HepG2 (cell line): ENCODE data around the gene NRN1L. TPM values are rescaled to one million over a fixed set of nuclear protein-coding genes. Genes with fewer than 3 reads are reported as not detected.
A peak's percentile ranks its signal among the peaks of the same experiment; 100 is the strongest.

Experiments
- CBFB ChIP-seq: sonication (generic); formaldehyde crosslinking; IDR thresholded peaks from 2 replicates; pipeline ENCODE4 v1.4.0; 2020; ENCODE audit warnings: missing genetic modification reagents
- CHCHD3 ChIP-seq: sonication (generic); formaldehyde crosslinking; IDR thresholded peaks from 2 replicates; pipeline ENCODE4 v1.8.0; 2022; ENCODE audit warnings: mild to moderate bottlenecking, missing genetic modification reagents, moderate library complexity
- GLI4 ChIP-seq: sonication (generic); formaldehyde crosslinking; IDR thresholded peaks from 2 replicates; pipeline ENCODE4 v1.5.1; 2020; ENCODE audit warnings: missing genetic modification reagents, mild to moderate bottlenecking, moderate library complexity, borderline replicate concordance
- HES4 ChIP-seq: sonication (generic); formaldehyde crosslinking; IDR thresholded peaks from 2 replicates; pipeline ENCODE4 v1.9.0; 2021; ENCODE audit warnings: mild to moderate bottlenecking, missing genetic modification reagents, borderline replicate concordance
- HOXA7 ChIP-seq: sonication (generic); formaldehyde crosslinking; IDR thresholded peaks from 2 replicates; pipeline ENCODE4 v1.8.1; 2022; ENCODE audit warnings: mild to moderate bottlenecking, missing genetic modification reagents, moderate library complexity
- MTF1 ChIP-seq: sonication (generic); formaldehyde crosslinking; IDR thresholded peaks from 2 replicates; pipeline ENCODE4 v1.5.0; 2020; ENCODE audit warnings: missing genetic modification reagents
- NR2F2 ChIP-seq: IDR thresholded peaks from 2 replicates; pipeline ENCODE4 v1.6.1; 2012; ENCODE audit warnings: low read depth, inconsistent platforms, borderline replicate concordance
- SAP130 ChIP-seq: IDR thresholded peaks from 2 replicates; pipeline ENCODE4 v1.6.1; 2016; ENCODE audit warnings: low read depth
- SNRNP70 ChIP-seq: fragments of 200-400 bp; formaldehyde crosslinking; IDR thresholded peaks from 2 replicates; pipeline ENCODE4 v1.6.1; 2017; ENCODE audit warnings: mild to moderate bottlenecking, low read depth, low read length, moderate library complexity
- XRCC5 ChIP-seq: fragments of 200-400 bp; formaldehyde crosslinking; optimal IDR thresholded peaks from 2 replicates; pipeline ENCODE3; 2017; ENCODE audit warnings: mild to moderate bottlenecking, low read length
- ZBTB25 ChIP-seq: IDR thresholded peaks from 2 replicates; pipeline ENCODE4 v1.6.1; 2018; ENCODE audit warnings: missing genetic modification reagents
- ZMYM2 ChIP-seq: sonication (generic); formaldehyde crosslinking; IDR thresholded peaks from 2 replicates; pipeline ENCODE4 v1.8.0; 2022; ENCODE audit warnings: mild to moderate bottlenecking, missing genetic modification reagents
- ZNF124 ChIP-seq: sonication (generic); formaldehyde crosslinking; IDR thresholded peaks from 2 replicates; pipeline ENCODE4 v1.4.0; 2020; ENCODE audit warnings: missing genetic modification reagents
- ZNF17 ChIP-seq: sonication (generic); formaldehyde crosslinking; IDR thresholded peaks from 2 replicates; pipeline ENCODE4 v1.5.0; 2020; ENCODE audit warnings: mild to moderate bottlenecking, missing genetic modification reagents
- ZNF205 ChIP-seq: IDR thresholded peaks from 2 replicates; pipeline ENCODE4 v1.6.1; 2018; ENCODE audit warnings: missing biosample characterization, missing genetic modification reagents
- ZNF224 ChIP-seq: sonication (generic); formaldehyde crosslinking; IDR thresholded peaks from 2 replicates; pipeline ENCODE4 v1.5.0; 2020; ENCODE audit warnings: mild to moderate bottlenecking, missing genetic modification reagents
- ZNF468 ChIP-seq: sonication (generic); formaldehyde crosslinking; IDR thresholded peaks from 2 replicates; pipeline ENCODE4 v1.8.0; 2022; ENCODE audit warnings: mild to moderate bottlenecking, moderate library complexity, missing genetic modification reagents
- ZNF639 ChIP-seq: conservative IDR thresholded peaks from 2 replicates; pipeline ENCODE4 v1.6.1; 2018; ENCODE audit warnings: missing genetic modification reagents
- ZNF746 ChIP-seq: sonication (generic); formaldehyde crosslinking; IDR thresholded peaks from 2 replicates; pipeline ENCODE4 v1.8.0; 2022; ENCODE audit warnings: mild to moderate bottlenecking, missing genetic modification reagents
- ZNF780A ChIP-seq: sonication (generic); formaldehyde crosslinking; IDR thresholded peaks from 2 replicates; pipeline ENCODE4 v1.8.0; 2022; ENCODE audit warnings: mild to moderate bottlenecking, missing genetic modification reagents, moderate library complexity
- polyA plus RNA-seq, 8 experiments: library from polyadenylated mRNA; depleted of rRNA in 3 of 8; stranded (reverse) in 7 of 8; unstranded in 1 of 8; fragments of >200 nt; fragmentation: Illumina TruSeq in 4 of 8; extraction: Trizol in 4 of 8; gene quantifications; 2 replicates each; pipeline versions ENCODE4 v1.2.1 to v1.2.3, GENCODE V29; 2011 to 2016; ENCODE audit warnings: low read depth in 4 of 8, missing spikeins in 1 of 8, mixed read lengths in 1 of 8; ENCODE audit not compliant: insufficient read depth in 1 of 8
- total RNA-seq, 5 experiments: library from RNA; depleted of rRNA; stranded (reverse); fragments of >200 nt; fragmentation: Illumina TruSeq; extraction: Trizol; gene quantifications; 2 replicates each; pipeline ENCODE4 v1.2.3, GENCODE V29; 2016; ENCODE audit warnings: low read depth in 1 of 5
- TF ChIP-seq, protein P1 (sequence below): sonication (generic); formaldehyde crosslinking; IDR thresholded peaks from 2 replicates; pipeline ENCODE4 v1.4.0; 2020; ENCODE audit warnings: mild to moderate bottlenecking, missing genetic modification reagents
- TF ChIP-seq, protein P2 (sequence below): sonication (generic); formaldehyde crosslinking; IDR thresholded peaks from 2 replicates; pipeline ENCODE4 v1.8.1; 2023; ENCODE audit warnings: mild to moderate bottlenecking, moderate library complexity, missing genetic modification reagents
- TF ChIP-seq, protein P3 (sequence below): IDR thresholded peaks from 2 replicates; pipeline ENCODE4 v1.6.1; 2016; ENCODE audit warnings: missing biosample characterization, missing genetic modification reagents, low read depth

The NRN1L gene
- total and polyA plus RNA-seq, 2 of the 13 experiments (the other 11 are each of a cell fraction or from before 2014, with no cell fraction given), result 0.53 to 1.2 TPM

DNA sequence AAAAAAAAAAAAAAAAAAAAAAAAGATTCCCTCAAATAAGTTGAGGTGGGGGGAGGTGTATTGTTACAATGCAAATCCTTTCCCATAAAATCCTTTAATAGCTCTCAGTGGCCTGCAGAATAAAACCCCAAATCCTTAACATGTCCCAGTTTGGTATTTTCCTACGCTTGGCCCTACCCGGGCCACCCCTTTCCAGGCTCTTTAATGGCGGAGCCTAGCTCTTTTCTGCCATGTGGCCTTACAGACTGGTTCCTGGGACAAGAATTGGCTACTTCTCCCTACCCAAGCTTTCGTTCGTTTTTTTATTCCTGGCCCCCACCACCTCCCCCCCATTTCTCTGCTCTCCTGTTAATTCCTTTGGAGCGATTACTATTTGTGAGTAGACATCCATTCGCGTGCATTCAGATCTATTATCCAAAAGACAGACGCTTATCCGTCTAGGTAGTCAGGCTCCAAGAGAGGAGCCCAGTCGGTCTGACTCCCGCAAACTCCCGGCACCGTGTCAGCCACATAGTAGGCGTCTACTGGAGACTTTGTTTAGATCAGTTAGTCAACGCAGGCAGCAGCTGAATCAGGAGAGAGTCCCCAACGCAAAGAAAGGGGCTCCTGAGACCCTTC lies 43.4 kb upstream of the NRN1L start (continued):
- TF ChIP-seq ZNF639 (no peak), ZBTB25 (CRISPR knock-in tag) (no peak), SAP130 (CRISPR knock-in tag) (no peak), HES4 (CRISPR knock-in tag) (no peak), CBFB (no peak), ZNF17 (CRISPR knock-in tag) (no peak), GLI4 (no peak), CHCHD3 (CRISPR knock-in tag) (no peak), XRCC5 (no peak), ZNF124 (CRISPR knock-in tag) (no peak), ZNF780A (CRISPR knock-in tag) (no peak), NR2F2 (no peak), ZNF224 (CRISPR knock-in tag) (no peak), MTF1 (CRISPR knock-in tag) (no peak), ZNF205 (CRISPR knock-in tag) (no peak), SNRNP70 (no peak), ZNF468 (CRISPR knock-in tag) (no peak), HOXA7 (no peak), ZNF746 (CRISPR knock-in tag) (peak; percentile 81; the same call in 1 of the 2 replicates), ZMYM2 (peak; percentile 88)
- TF ChIP-seq, protein P1, sequence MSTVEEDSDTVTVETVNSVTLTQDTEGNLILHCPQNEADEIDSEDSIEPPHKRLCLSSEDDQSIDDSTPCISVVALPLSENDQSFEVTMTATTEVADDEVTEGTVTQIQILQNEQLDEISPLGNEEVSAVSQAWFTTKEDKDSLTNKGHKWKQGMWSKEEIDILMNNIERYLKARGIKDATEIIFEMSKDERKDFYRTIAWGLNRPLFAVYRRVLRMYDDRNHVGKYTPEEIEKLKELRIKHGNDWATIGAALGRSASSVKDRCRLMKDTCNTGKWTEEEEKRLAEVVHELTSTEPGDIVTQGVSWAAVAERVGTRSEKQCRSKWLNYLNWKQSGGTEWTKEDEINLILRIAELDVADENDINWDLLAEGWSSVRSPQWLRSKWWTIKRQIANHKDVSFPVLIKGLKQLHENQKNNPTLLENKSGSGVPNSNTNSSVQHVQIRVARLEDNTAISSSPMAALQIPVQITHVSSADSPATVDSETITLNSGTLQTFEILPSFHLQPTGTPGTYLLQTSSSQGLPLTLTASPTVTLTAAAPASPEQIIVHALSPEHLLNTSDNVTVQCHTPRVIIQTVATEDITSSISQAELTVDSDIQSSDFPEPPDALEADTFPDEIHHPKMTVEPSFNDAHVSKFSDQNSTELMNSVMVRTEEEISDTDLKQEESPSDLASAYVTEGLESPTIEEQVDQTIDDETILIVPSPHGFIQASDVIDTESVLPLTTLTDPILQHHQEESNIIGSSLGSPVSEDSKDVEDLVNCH (CRISPR knock-in tag), result no peak
- TF ChIP-seq, protein P2, sequence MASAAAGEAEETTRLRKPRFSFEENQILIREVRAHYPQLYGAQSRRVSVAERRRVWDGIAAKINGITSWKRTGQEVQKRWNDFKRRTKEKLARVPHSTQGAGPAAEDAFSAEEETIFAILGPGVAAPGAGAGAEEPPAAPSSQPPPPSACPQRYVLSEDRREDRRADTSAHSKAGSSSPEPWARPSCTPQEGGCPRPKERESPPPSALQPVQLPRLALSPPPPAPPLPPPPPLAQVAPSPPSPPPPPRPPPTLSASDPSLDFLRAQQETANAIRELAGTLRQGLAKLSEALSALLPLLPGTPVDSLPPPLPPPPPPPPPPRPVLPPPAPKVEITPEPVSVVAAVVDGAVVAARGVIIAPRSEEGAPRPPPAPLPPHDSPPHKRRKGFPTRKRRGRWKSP (CRISPR knock-in tag), result no peak
- TF ChIP-seq, protein P3, sequence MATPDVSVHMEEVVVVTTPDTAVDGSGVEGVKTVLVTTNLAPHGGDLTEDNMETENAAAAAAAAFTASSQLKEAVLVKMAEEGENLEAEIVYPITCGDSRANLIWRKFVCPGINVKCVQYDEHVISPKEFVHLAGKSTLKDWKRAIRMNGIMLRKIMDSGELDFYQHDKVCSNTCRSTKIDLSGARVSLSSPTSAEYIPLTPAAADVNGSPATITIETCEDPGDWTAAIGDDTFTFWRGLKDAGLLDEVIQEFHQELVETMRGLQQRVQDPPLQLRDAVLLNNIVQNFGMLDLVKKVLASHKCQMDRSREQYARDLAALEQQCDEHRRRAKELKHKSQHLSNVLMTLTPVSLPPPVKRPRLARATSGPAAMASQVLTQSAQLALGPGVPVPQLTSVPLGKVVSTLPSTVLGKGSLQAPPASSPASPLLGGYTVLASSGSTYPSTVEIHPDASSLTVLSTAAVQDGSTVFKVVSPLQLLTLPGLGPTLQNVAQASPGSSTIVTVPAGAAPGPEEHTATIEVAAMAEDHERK (CRISPR knock-in tag), result no peak
